ENCODE data around the gene LGMN. TPM values are rescaled to one million over a fixed set of nuclear protein-coding genes. Genes with fewer than 3 reads are reported as not detected.

Gene LGMN
- total and polyA plus RNA-seq, 2 of the 8 experiments (the other 6 are each of a cell fraction or from before 2014, with no cell fraction given): 57.4 to 83.4 TPM

DNA sequence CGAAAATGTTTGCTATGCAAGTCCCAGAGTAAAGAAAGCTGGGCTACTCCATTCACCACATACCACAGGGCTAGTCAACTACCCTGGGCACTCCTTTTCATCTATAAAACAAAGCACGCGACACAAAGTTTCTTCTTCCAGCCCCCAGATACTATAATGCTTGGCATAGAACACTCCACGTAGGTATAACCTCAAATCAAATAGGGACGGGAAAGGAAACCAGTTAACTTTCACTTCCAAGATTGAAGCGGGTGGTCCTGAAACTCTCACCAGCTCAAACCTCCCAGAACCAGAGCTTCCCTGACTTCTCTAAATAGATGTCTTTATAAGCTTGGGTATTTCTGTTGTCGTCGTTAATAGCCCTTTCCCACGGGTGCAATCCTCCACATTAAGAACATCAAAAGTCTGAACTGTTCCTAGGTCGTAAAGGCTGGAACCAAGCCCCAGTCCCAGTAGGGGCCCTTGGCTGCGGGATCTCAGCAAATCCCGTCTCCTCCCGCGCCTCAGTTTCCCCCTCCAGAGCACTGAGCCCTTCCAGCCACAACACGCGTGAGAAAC lies 647 bp downstream of the LGMN start (continued):
- TF ChIP-seq EZH2 (IDR thresholded peaks at IDR 0.05; ENCODE audit: low read depth, low read length, severe bottlenecking) (no peak), GTF2F1 (IDR thresholded peaks at IDR 0.05; ENCODE audit: borderline replicate concordance, low read depth, low read length) (no peak), NRF1 (IDR thresholded peaks at IDR 0.05; ENCODE audit: low read depth, low read length) (no peak), CEBPB (IDR thresholded peaks at IDR 0.05; ENCODE audit: low read depth, low read length) (no peak)

All from H1 (cell line).